NCI-H1694 treated with DMSO at 0.1 percent for 48 hours (cell line): Measurements from ENCODE around the gene SPSB1.

ENCODE experiments used
- DNase-seq: peaks from one replicate; lab custom pipeline; 2025; lab: John Stamatoyannopoulos, UW

SPSB1 gene

DNA sequence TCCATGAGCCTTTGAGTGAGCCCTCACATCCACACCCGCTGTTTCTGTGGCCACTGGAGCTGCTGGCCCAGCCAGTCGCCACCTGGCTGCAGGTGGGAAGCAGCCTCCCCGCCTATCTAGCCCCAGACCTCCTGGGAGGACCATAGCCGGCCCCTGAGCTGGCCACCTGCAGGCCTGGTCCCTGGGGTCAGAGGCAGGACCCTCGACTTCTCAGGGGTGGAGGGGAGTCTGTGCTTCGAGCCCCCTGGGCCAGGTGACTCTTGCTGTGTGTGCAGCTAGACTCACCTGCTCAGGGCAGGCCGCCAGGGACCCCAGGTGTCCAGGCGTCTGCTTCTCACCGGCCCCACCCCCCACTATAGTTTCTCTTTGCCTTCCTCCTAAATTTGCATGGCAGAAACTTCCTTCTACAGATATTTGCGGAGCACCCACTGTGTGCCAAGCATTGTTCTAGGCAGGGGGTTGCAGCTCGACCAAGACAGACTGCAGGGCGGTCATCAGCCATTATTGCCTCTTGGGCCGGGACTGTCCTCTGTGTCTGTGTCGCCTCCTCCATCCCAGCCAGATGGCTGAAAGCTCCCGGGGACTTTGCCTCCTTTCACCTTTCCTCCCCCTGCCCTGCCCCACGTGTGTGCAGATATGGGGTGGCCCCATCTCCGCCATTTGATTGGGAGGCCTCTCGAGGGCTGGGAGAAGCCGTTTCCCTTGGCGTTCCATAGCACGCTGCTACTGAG lies 27.3 kb downstream of the SPSB1 start:
- DNase-seq, result no peak

GRCh38 chr1:9320520-9321479 lies 28.1 kb downstream of the SPSB1 start:
- DNase-seq, result no peak

GRCh38 chr1:9321480-9321849 lies 28.8 kb downstream of the SPSB1 start:
- no peak for DNase-seq

GRCh38 chr1:9321986-9322660 lies 29.4 kb downstream of the SPSB1 start:
- no peak for DNase-seq

DNA sequence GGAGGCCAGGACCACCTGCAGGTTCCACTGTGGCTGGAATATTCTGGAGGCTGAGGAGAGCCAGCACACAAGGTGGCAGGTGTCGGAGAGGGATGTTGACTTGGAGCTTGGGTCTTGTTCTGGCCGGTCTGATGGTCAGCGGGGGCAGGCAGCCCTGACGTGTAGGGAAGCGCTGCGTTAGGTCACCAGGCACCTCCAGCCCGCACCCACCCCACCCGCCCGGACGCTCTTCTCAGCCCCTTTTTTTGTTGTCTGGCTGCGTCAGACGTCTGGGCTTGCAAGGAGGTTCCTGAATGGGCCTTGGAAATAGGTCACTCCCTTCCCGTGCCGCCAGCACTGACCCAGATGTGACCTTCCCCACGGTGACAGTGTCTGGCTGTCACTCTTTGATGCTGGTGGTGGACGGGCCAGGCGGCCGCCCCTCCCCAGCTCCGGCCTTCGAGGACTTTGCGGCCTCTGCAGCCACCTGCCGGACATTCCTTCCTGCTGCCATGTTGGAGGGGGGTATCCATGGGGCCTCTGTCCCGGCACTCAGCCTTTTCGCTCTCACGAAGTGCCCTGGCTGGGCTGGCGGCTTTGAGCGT lies 30.1 kb downstream of the SPSB1 start:
- DNase-seq, result no peak

DNA sequence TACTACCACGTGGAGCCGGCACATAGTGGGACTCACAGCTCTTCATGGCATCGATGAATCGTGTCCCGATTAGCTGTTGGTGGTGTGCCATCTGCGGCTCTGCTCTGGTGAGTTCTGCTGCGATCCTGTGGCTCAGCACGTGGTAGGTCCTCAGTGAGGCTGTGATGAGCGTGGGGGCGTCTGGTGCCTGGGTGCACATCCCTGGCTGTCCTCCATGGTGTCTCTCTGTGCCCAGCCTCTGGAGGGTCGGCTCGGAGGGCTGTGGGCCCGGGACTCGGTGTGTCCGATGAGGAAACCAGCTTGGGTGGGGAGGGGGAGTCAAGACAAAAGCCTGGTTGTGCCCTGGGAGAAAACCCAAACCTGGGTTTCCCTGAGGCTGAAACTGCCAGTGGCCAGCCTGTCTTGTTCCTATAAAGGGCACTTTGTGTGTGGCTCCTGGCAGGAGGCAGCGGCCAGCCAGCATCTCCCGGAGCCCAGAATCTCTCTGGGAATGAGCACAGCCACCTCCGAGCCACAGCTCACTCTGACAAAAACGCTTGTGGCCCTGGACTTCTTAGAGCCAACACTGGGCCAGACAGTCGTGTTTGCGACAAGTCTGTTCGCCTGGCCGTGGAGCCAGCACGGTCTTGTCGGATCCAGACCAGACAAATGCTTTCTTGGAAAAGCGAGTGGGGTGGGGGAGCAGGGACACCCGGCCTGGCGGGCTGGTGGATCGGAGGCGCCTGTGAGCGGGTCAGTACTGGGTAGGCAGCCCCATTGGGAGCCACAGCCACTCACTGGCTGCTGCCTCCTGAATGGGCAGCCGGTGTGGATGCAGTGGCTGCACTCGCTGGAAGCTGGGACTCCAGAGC lies 31.8 kb downstream of the SPSB1 start:
- no peak for DNase-seq

DNA sequence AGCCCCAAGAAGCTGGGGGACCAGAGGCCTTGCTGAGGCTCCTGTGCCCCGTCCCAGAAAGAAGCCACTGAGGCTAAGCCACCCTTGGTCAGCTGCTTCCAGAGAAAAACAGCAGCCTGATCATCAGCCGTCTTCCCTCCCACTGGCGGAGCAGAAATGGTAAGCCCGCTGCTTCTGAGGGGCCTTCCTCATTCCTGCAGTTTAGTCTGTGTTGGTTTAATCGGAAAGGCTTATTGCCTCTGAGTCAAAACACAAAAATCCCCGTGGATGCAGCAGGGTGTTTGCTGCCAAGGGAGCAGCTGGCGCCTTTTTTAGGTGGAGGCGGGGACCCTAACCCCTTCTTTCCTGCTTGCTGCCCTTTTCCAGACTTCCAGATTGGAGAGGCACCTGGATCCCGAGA lies 33.9 kb downstream of the SPSB1 start:
- peak; percentile 10 for DNase-seq

GRCh38 chr1:9328201-9328600 lies 35.5 kb downstream of the SPSB1 start:
- DNase-seq, result no peak

GRCh38 chr1:9328715-9329114 lies 36.0 kb downstream of the SPSB1 start:
- DNase-seq, result no peak

GRCh38 chr1:9331016-9331415 lies 38.3 kb downstream of the SPSB1 start:
- DNase-seq, result no peak

GRCh38 chr1:9331558-9332346 lies 39.1 kb downstream of the SPSB1 start:
- no peak for DNase-seq

DNA sequence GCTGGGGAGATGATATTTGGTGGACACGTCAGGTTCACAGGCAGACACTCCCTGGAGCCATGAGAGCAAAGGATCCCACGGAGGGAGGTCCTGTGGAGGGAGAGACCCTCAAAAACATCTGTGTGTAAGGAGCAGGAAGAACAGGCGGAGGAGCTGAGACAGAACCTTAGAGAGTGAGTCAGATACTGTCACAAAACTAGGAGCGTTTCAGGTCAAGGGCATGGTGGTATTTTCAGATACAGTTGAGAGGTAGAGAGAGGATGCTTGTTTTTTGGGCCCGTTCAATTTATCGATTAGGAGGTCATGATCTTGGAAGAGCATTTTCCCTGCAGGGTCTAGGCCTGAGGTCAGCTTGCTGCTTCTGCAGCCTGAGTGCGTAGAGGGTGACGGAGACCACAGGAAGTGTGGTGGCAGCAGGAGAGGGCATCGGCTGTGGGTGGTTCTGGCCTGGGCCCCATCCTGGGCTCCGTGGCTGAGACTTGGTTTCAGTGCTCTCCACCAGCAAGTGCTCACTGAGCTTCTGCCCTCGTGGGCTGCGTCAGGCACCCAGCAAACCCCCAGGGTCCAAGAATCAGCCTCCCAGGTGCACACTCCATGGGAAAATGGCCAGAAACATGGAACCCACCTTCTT lies 39.9 kb downstream of the SPSB1 start:
- DNase-seq, result no peak

DNA sequence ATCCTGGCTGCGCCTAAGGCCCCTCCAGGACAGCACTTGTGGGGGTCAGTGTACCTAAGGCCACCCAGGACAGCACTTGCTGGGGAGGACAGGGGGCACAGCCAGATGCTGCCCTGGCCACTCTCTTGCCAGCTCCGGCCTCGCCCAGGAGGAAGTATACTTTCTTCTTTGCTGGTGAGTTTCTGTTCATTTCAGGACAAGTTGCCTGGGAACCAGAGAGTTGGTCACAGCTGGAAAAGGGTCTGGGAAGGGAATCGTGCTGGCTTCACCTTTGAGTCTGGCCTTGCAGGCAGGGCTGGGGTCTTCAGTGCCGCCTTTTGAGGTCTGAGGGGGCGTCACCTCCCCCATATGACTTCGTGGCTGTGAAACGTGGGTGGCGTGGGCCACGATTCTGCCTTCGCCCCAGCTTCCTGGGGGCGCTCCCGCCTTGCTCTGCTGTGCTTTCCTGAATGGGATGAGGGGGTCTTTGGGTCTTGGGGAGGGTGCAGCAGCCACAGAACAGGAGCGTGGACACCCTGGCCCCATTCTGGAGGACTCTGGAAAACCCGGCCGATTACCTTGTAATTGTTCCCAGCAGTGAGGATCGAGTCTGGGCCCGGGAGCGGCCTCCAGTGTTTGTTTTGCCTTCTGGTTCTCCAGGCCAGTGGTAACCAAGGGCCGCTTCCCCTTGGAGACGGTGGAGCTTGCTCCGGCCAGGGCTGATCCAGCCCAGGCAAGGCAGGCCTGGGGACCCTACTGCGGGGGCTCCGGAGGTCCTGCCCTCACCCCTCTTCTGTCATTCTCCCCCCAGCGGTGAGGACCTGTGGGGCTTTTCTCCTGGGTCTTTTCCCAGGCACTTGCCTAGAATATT lies 45.9 kb downstream of the SPSB1 start:
- no peak for DNase-seq

- no peak for DNase-seq
These were observed 47.6 kb downstream of the SPSB1 start for GRCh38 chr1:9340172-9340854.

- DNase-seq, result no peak
These were observed 48.2 kb downstream of the SPSB1 start for GRCh38 chr1:9340864-9341263.

- no peak for DNase-seq
These were observed 48.7 kb downstream of the SPSB1 start for GRCh38 chr1:9341301-9341845.

- no peak for DNase-seq
These were observed 50.6 kb downstream of the SPSB1 start for GRCh38 chr1:9343269-9343668.
